GM12878 (cell line): ENCODE measurements around the gene TDRD3.

Source experiments
- POLR2A ChIP-seq: IDR thresholded peaks from 2 replicates; pipeline ENCODE4 v1.6.1; 2011; ENCODE audit warnings: low read depth, mild to moderate bottlenecking, low read length
- POLR2AphosphoS2 ChIP-seq: IDR thresholded peaks from 2 replicates; pipeline ENCODE4 v1.6.1; 2011; ENCODE audit warnings: low read depth, mild to moderate bottlenecking, low read length, improper control_type of control experiment, moderate library complexity
- POLR2AphosphoS5 ChIP-seq: IDR thresholded peaks from 2 replicates; pipeline ENCODE4 v1.6.1; 2011; ENCODE audit warnings: mild to moderate bottlenecking, low read length, inconsistent platforms
- SIN3A ChIP-seq: IDR thresholded peaks from 2 replicates; pipeline ENCODE4 v1.6.1; 2012; ENCODE audit warnings: low read depth, low read length, improper control_type of control experiment
- TAF1 ChIP-seq: IDR thresholded peaks from 2 replicates; pipeline ENCODE4 v1.6.1; 2011; ENCODE audit warnings: mild to moderate bottlenecking, low read depth, low read length, borderline replicate concordance
- ZSCAN29 ChIP-seq: fragments of 450-650 bp; IDR thresholded peaks from 2 replicates; pipeline ENCODE4 v1.6.1; 2017; ENCODE audit warnings: mild to moderate bottlenecking, moderate library complexity
- TF ChIP-seq, protein P1 (sequence below): fragments of 450-650 bp; IDR thresholded peaks from 2 replicates; pipeline ENCODE4 v1.6.1; 2017; ENCODE audit warnings: borderline replicate concordance
- TF ChIP-seq, protein P2 (sequence below): IDR thresholded peaks from 2 replicates; pipeline ENCODE4 v1.6.1; 2012; ENCODE audit warnings: mild to moderate bottlenecking, low read depth, low read length
- TF ChIP-seq, protein P3 (sequence below), 3 experiments: IDR thresholded peaks in 2 of 3; conservative IDR thresholded peaks in 1 of 3; 2 replicates each; pipeline ENCODE4 v1.5.1; 2011; ENCODE audit warnings: low read depth in 3 of 3, low read length in 3 of 3, mild to moderate bottlenecking in 3 of 3, control low read depth in 2 of 3, moderate library complexity in 2 of 3, inconsistent platforms in 1 of 3, mixed read lengths in 1 of 3; ENCODE audit not compliant: control insufficient read depth in 2 of 3, insufficient read depth in 1 of 3; ENCODE audit errors: extremely low read depth in 1 of 3

DNA sequence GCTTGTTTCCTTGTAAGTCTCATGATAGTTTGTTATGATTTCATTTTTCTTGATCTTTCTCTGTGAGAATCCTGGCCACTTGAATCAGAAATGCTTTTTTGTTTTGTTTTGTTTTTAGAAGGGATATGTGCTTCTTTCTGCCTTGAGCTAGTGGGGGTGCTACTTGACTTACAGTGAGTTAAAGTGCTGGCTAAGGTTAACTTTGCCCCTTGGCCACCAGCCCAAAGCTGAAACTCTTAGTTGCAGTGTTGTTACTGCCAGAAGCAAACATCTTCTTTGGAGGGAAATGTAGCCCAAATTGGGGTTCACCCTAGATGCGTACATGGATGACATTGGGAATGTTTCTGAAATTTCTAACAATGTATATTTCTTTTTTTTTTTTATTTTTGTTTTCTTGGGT, 57.4 kb downstream of the TDRD3 start:
- no peak for TF ChIP-seq SIN3A
- no peak for TF ChIP-seq POLR2A
- TF ChIP-seq ZSCAN29: no peak
- no peak for TF ChIP-seq POLR2AphosphoS5
- TF ChIP-seq, protein P1, sequence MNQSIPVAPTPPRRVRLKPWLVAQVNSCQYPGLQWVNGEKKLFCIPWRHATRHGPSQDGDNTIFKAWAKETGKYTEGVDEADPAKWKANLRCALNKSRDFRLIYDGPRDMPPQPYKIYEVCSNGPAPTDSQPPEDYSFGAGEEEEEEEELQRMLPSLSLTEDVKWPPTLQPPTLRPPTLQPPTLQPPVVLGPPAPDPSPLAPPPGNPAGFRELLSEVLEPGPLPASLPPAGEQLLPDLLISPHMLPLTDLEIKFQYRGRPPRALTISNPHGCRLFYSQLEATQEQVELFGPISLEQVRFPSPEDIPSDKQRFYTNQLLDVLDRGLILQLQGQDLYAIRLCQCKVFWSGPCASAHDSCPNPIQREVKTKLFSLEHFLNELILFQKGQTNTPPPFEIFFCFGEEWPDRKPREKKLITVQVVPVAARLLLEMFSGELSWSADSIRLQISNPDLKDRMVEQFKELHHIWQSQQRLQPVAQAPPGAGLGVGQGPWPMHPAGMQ: no peak
- no peak for TF ChIP-seq TAF1
- TF ChIP-seq, protein P2, sequence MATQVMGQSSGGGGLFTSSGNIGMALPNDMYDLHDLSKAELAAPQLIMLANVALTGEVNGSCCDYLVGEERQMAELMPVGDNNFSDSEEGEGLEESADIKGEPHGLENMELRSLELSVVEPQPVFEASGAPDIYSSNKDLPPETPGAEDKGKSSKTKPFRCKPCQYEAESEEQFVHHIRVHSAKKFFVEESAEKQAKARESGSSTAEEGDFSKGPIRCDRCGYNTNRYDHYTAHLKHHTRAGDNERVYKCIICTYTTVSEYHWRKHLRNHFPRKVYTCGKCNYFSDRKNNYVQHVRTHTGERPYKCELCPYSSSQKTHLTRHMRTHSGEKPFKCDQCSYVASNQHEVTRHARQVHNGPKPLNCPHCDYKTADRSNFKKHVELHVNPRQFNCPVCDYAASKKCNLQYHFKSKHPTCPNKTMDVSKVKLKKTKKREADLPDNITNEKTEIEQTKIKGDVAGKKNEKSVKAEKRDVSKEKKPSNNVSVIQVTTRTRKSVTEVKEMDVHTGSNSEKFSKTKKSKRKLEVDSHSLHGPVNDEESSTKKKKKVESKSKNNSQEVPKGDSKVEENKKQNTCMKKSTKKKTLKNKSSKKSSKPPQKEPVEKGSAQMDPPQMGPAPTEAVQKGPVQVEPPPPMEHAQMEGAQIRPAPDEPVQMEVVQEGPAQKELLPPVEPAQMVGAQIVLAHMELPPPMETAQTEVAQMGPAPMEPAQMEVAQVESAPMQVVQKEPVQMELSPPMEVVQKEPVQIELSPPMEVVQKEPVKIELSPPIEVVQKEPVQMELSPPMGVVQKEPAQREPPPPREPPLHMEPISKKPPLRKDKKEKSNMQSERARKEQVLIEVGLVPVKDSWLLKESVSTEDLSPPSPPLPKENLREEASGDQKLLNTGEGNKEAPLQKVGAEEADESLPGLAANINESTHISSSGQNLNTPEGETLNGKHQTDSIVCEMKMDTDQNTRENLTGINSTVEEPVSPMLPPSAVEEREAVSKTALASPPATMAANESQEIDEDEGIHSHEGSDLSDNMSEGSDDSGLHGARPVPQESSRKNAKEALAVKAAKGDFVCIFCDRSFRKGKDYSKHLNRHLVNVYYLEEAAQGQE: no peak
- TF ChIP-seq, protein P3, sequence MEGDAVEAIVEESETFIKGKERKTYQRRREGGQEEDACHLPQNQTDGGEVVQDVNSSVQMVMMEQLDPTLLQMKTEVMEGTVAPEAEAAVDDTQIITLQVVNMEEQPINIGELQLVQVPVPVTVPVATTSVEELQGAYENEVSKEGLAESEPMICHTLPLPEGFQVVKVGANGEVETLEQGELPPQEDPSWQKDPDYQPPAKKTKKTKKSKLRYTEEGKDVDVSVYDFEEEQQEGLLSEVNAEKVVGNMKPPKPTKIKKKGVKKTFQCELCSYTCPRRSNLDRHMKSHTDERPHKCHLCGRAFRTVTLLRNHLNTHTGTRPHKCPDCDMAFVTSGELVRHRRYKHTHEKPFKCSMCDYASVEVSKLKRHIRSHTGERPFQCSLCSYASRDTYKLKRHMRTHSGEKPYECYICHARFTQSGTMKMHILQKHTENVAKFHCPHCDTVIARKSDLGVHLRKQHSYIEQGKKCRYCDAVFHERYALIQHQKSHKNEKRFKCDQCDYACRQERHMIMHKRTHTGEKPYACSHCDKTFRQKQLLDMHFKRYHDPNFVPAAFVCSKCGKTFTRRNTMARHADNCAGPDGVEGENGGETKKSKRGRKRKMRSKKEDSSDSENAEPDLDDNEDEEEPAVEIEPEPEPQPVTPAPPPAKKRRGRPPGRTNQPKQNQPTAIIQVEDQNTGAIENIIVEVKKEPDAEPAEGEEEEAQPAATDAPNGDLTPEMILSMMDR (IDR thresholded peaks at IDR 0.05 in 2 of 3, conservative IDR thresholded peaks at IDR 0.05 in 1 of 3; ENCODE audit: control insufficient read depth in 2 of 3, extremely low read depth in 1 of 3, insufficient read depth in 1 of 3, low read depth in 3 of 3, low read length in 3 of 3): no peak
- no peak for TF ChIP-seq POLR2AphosphoS2
